ENCODE measurements around the gene NFIC. TPM values are rescaled to one million over a fixed set of nuclear protein-coding genes. Genes with fewer than 3 reads are reported as not detected.

Gene NFIC
- total and polyA plus RNA-seq, 10 of the 15 experiments (the other 5 are each of a cell fraction or from before 2014, with no cell fraction given) = 0.71 to 53.5 (median 10.2) TPM

DNA sequence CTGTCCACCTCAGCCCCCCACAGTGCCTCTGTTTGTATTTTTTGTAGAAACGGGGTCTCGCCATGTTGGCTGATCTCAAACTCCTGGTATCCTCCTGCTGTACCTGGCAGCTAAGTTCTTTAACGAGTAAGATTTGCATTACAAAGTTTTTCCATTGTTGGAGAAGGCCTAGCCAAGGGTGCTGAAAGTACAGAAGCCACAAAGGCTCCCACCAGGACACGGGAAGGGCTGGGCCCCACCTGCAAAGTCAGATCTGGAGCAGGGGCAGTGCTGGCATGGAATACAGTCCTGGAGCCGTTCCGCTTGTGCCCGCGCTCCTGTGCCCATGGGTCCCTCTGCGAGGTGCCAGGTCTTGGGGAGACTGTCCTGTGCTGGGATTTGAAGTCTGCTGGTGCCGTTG is 151.9 kb downstream of the NFIC start:
- Histone ChIP-seq H3K27ac (ENCODE audit: control insufficient read depth, insufficient read depth) (no peak overlapping the region), H3K9ac (ENCODE audit: control insufficient read depth, insufficient read depth, low read length) (no peak overlapping the region), H3K4me2 (ENCODE audit: control insufficient read depth, insufficient read depth) (no peak overlapping the region), H2AFZ (ENCODE audit: control insufficient read depth, low read depth, low read length) (no peak overlapping the region), H4K20me1 (ENCODE audit: control insufficient read depth, insufficient read depth) (no peaks in the 10 kb centered on the region), H3K9me3 (replicated peaks; ENCODE audit: control insufficient read depth, insufficient read depth, low read length) (no peaks in the 10 kb centered on the region), H3K27me3 (replicated peaks in 1 of 2; ENCODE audit: control insufficient read depth in 2 of 2, insufficient read depth in 2 of 2, low read length in 1 of 2) (no peaks in the 10 kb centered on the region), H3K36me3 (ENCODE audit: control insufficient read depth in 2 of 2, insufficient read depth in 2 of 2, low read length in 1 of 2) (peaks cover 3 to 15% of the 10 kb centered on the region in 2 experiments; a peak in 2 of 4 replicates), H3K4me1 (ENCODE audit: control insufficient read depth, insufficient read depth, low read length) (peaks cover 4% of the 10 kb centered on the region; the same call in 1 of the 2 replicates), H3K79me2 (ENCODE audit: control insufficient read depth, insufficient read depth, low read length) (peaks cover 5% of the 10 kb centered on the region), H3K4me3 (no peak overlapping the region)
- SMC1A ChIA-PET (ENCODE audit: uncharacterized antibody, unreplicated experiment) = interaction anchor here (0.6 kb wide), 1 partner anchor 35 kb away, joined by 3 read pairs; no protein-coding TSS in a partner anchor
- FAIRE-seq (no peak), DNase-seq (ENCODE audit: low read depth, low spot score) (no peak), ATAC-seq (no peak)
- intact Hi-C loops (cut with micrococcal nuclease; ENCODE audit: unreplicated experiment) = no loop called here
- CTCF ChIA-PET = interaction anchor here (0.6 kb wide), 1 partner anchor 63 kb away, joined by 3 read pairs; no protein-coding TSS in a partner anchor
- TF ChIP-seq BACH1 (IDR thresholded peaks at IDR 0.05; ENCODE audit: borderline replicate concordance) (no peak), NFYB (IDR thresholded peaks at IDR 0.05; ENCODE audit: insufficient read depth, low read depth, low read length) (no peak), SIX5 (IDR thresholded peaks at IDR 0.05; ENCODE audit: low read depth, low read length, severe bottlenecking) (no peak), STAT1 (conservative IDR thresholded peaks at IDR 0.05) (no peak), SMC3 (IDR thresholded peaks at IDR 0.05; ENCODE audit: borderline replicate concordance, low read length) (no peak), ESRRA (IDR thresholded peaks at IDR 0.05; ENCODE audit: low read length) (no peak), CHD2 (IDR thresholded peaks at IDR 0.05; ENCODE audit: borderline replicate concordance, low read depth, low read length) (no peak), BMI1 (IDR thresholded peaks at IDR 0.05; ENCODE audit: borderline replicate concordance) (no peak), TBL1XR1 (IDR thresholded peaks at IDR 0.05; ENCODE audit: low read depth, low read length) (no peak), MTA2 (IDR thresholded peaks at IDR 0.05; ENCODE audit: low read depth) (no peak), CBX5 (IDR thresholded peaks at IDR 0.05; ENCODE audit: low read depth) (no peak), WRNIP1 (IDR thresholded peaks at IDR 0.05; ENCODE audit: borderline replicate concordance, low read depth, low read length) (no peak), NFXL1 (IDR thresholded peaks at IDR 0.05; ENCODE audit: borderline replicate concordance) (no peak), SREBF1 (IDR thresholded peaks at IDR 0.05; ENCODE audit: low read length) (no peak), ZNF384 (IDR thresholded peaks at IDR 0.05; ENCODE audit: borderline replicate concordance, low read depth, low read length) (no peak), ZNF274 (IDR thresholded peaks at IDR 0.05; ENCODE audit: insufficient read depth, insufficient read length) (no peak)
- TF ChIP-seq, protein P1, sequence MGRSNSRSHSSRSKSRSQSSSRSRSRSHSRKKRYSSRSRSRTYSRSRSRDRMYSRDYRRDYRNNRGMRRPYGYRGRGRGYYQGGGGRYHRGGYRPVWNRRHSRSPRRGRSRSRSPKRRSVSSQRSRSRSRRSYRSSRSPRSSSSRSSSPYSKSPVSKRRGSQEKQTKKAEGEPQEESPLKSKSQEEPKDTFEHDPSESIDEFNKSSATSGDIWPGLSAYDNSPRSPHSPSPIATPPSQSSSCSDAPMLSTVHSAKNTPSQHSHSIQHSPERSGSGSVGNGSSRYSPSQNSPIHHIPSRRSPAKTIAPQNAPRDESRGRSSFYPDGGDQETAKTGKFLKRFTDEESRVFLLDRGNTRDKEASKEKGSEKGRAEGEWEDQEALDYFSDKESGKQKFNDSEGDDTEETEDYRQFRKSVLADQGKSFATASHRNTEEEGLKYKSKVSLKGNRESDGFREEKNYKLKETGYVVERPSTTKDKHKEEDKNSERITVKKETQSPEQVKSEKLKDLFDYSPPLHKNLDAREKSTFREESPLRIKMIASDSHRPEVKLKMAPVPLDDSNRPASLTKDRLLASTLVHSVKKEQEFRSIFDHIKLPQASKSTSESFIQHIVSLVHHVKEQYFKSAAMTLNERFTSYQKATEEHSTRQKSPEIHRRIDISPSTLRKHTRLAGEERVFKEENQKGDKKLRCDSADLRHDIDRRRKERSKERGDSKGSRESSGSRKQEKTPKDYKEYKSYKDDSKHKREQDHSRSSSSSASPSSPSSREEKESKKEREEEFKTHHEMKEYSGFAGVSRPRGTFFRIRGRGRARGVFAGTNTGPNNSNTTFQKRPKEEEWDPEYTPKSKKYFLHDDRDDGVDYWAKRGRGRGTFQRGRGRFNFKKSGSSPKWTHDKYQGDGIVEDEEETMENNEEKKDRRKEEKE (IDR thresholded peaks at IDR 0.05) = no peak
- TF ChIP-seq, protein P2, sequence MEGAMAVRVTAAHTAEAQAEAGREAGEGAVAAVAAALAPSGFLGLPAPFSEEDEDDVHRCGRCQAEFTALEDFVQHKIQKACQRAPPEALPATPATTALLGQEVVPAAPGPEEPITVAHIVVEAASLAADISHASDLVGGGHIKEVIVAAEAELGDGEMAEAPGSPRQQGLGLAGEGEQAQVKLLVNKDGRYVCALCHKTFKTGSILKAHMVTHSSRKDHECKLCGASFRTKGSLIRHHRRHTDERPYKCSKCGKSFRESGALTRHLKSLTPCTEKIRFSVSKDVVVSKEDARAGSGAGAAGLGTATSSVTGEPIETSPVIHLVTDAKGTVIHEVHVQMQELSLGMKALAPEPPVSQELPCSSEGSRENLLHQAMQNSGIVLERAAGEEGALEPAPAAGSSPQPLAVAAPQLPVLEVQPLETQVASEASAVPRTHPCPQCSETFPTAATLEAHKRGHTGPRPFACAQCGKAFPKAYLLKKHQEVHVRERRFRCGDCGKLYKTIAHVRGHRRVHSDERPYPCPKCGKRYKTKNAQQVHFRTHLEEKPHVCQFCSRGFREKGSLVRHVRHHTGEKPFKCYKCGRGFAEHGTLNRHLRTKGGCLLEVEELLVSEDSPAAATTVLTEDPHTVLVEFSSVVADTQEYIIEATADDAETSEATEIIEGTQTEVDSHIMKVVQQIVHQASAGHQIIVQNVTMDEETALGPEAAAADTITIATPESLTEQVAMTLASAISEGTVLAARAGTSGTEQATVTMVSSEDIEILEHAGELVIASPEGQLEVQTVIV (IDR thresholded peaks at IDR 0.05; ENCODE audit: borderline replicate concordance, partially characterized antibody) = no peak
- TF ChIP-seq, protein P3, sequence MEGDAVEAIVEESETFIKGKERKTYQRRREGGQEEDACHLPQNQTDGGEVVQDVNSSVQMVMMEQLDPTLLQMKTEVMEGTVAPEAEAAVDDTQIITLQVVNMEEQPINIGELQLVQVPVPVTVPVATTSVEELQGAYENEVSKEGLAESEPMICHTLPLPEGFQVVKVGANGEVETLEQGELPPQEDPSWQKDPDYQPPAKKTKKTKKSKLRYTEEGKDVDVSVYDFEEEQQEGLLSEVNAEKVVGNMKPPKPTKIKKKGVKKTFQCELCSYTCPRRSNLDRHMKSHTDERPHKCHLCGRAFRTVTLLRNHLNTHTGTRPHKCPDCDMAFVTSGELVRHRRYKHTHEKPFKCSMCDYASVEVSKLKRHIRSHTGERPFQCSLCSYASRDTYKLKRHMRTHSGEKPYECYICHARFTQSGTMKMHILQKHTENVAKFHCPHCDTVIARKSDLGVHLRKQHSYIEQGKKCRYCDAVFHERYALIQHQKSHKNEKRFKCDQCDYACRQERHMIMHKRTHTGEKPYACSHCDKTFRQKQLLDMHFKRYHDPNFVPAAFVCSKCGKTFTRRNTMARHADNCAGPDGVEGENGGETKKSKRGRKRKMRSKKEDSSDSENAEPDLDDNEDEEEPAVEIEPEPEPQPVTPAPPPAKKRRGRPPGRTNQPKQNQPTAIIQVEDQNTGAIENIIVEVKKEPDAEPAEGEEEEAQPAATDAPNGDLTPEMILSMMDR (IDR thresholded peaks at IDR 0.05 in 2 of 3, conservative IDR thresholded peaks at IDR 0.05 in 1 of 3; ENCODE audit: control insufficient read depth in 2 of 3, extremely low read depth in 1 of 3, insufficient read depth in 1 of 3, low read depth in 3 of 3, low read length in 3 of 3) = no peak
- BruUV-seq (replicated peaks) = no TSS peak
- RAD21 ChIA-PET (ENCODE audit: unreplicated experiment) = no interaction called here
- in situ Hi-C loops (cut with MboI) = no loop called here
- 86% methylated on average over 10 of the region's 10 CpGs for WGBS (ENCODE audit: insufficient coverage, insufficient replicate concordance, low lambda C conversion rate, missing lambda C conversion rate)
- POLR2A ChIA-PET = interaction anchor here (0.6 kb wide), 1 partner anchor 57 kb away, joined by 8 read pairs; no protein-coding TSS in a partner anchor
